BLaER1 treated with 17β-estradiol and CSF1 and Interleukin-3, amounts not matched to agents 10 nM and 100 nM (cell line): ENCODE data around the gene ELP5.

Experiments used
- H3K27ac ChIP-seq, 11 experiments: shearing (Covaris generic); formaldehyde crosslinking; 2 replicates each; pipeline ENCODE4 v1.8.1; 2022
- H3K27me3 ChIP-seq, 11 experiments: shearing (Covaris generic); formaldehyde crosslinking; 2 replicates each; pipeline ENCODE4 v1.8.1; 2022
- H3K36me3 ChIP-seq, 11 experiments: shearing (Covaris generic); formaldehyde crosslinking; 2 replicates each; pipeline ENCODE4 v1.8.1; 2022
- H3K4me1 ChIP-seq, 10 experiments: shearing (Covaris generic); formaldehyde crosslinking; 2 replicates each; pipeline ENCODE4 v1.8.1; 2022
- H3K4me2 ChIP-seq, 11 experiments: shearing (Covaris generic); formaldehyde crosslinking; 2 replicates each; pipeline ENCODE4 v1.8.1; 2022
- H3K4me3 ChIP-seq, 10 experiments: shearing (Covaris generic); formaldehyde crosslinking; 2 replicates each; pipeline ENCODE4 v1.8.1; 2022
- H3K9ac ChIP-seq, 11 experiments: shearing (Covaris generic); formaldehyde crosslinking; 2 replicates each; pipeline ENCODE4 v1.8.1; 2022
- H3K9me3 ChIP-seq, 11 experiments: shearing (Covaris generic); formaldehyde crosslinking; replicated peaks in 1 of 11; 2 replicates each; pipeline ENCODE4 v1.8.1; 2022
- H4K20me1 ChIP-seq, 11 experiments: shearing (Covaris generic); formaldehyde crosslinking; 2 replicates each; pipeline ENCODE4 v1.8.1; 2022
- Cebpa-rat ChIP-seq, 11 experiments: shearing (Covaris generic); IDR thresholded peaks; 2 replicates each; pipeline ENCODE4 v1.8.1; 2022

Gene ELP5

GRCh38 chr17:7294614-7295153 lies 42.7 kb downstream of the ELP5 start, which contains the start of gene YBX2:
TSS of gene YBX2 (minus strand) at chr17:7294639. CDS start at chr17:7294500, 139 bp downstream.
- peak within 1 kb of the TSS; percentile 76 to 90 (median 82) for H3K4me2 ChIP-seq
- no peaks in the 10 kb centered on the region for H3K9me3 ChIP-seq
- TF ChIP-seq Cebpa-rat (IDR thresholded peaks at IDR 0.05) = no peak
- H3K27me3 ChIP-seq = peaks cover 51 to 75% (median 63%) of the 10 kb centered on the region in 11 experiments
- H3K9ac ChIP-seq = peak within 1 kb of the TSS in 2 of 11 experiments; percentile 42 to 59; a peak in 3 of 22 replicates
- peaks cover 15 to 41% (median 37%) of the 10 kb centered on the region in 10 experiments for H3K4me1 ChIP-seq
- H4K20me1 ChIP-seq = peaks cover 0 to 16% (median 0%) of the 10 kb centered on the region in 11 experiments; a peak in 3 of 22 replicates
- peak within 1 kb of the TSS; percentile 18 to 62 (median 44); a peak in 14 of 20 replicates for H3K4me3 ChIP-seq
- no peak within 1 kb of the TSS for H3K27ac ChIP-seq
- no peaks in the 10 kb centered on the region for H3K36me3 ChIP-seq

DNA sequence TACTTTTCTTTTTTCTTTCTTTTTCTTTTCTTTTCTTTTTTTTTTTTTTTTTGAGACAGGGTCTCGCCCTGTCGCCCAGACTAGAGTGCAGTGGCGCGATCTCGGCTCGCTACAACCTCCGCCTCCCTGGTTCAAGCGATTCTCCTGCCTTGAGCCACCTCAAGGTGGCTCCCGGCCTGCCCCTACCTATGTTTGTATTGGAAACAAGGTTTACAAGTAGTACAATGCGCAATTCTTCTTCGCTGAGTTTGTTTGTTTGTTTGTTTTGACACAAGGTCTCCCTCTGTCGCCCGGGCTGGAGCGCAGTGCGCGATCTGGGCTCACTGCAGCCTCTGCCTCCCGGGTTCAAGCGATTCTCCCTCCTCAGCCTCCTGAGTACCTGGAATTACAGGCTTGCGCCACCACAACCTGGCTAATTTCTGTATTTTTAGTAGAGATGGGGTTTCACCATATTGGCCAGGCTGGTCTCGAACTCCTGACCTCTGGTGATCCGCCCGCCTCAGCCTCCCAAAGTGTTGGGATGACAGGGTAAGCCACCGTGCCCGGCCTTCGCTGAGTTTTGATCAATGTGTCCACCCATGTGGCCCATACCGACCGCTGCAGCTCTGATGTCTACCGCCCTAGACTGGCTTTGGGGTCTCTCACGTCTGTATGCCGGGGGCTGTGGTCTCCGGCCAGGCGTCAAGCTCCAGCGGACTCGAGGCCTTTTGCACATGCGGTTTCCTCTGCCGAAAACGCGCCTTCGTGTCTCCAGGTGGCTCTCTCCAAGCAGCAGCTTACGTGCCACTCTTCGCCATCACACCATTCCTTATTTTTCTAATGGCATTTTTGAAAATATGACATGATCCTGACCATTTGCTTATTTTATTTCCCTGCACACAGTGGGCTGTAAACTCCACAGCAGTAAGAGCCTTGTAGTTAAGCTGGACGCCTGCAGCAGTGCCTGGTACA lies 43.5 kb downstream of the ELP5 start:
- Histone ChIP-seq H3K27me3 (peaks cover 51 to 69% (median 59%) of the 10 kb centered on the region in 11 experiments), H3K27ac (no peak overlapping the region), H3K4me1 (peaks cover 15 to 41% (median 37%) of the 10 kb centered on the region in 10 experiments), H3K4me2 (peak overlapping the region; percentile 76 to 90 (median 82)), H3K36me3 (no peaks in the 10 kb centered on the region), H4K20me1 (peaks cover 0 to 16% (median 0%) of the 10 kb centered on the region in 11 experiments; a peak in 3 of 22 replicates), H3K9ac (peak overlapping the region in 3 of 11 experiments; percentile 34 to 59 (median 35); a peak in 4 of 22 replicates), H3K9me3 (no peaks in the 10 kb centered on the region), H3K4me3 (peak overlapping the region in 9 of 10 experiments; percentile 18 to 62 (median 43); a peak in 10 of 20 replicates)
- TF ChIP-seq Cebpa-rat (IDR thresholded peaks at IDR 0.05) = no peak

DNA sequence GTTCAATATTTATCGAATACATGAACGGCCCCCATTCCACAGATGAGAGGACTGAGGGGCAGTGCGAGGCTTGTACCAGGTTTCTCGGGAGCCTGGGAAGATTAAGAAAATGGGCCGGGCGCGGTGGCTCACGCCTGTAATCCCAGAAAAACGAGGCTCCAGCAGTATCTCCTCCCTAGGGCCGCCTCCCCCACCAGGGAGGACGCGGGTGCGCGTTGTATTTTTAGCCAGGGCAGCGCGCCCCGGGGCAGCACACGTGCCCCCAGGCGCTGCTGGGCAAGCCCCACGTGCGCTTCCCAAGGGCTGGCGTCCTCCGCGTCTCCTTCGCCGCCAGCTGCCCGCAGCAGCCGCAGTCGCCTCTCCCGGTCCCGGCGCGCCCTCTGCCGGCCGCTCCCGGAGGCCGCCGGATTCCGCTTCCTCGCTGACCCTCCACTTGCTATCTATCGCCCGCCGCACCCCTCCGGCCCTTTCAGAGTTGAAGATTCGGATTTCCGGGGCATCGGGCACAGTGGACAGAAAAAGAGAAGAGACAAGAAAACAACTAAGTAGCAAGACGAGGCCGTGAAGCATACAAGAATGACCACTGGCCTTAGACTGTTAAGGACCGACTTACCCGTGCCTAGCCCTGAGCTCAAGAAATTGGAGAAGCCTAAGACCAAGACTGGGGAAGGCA lies 44.3 kb downstream of the ELP5 start:
- Histone ChIP-seq H3K36me3 (no peaks in the 10 kb centered on the region), H4K20me1 (peaks cover 0 to 16% (median 0%) of the 10 kb centered on the region in 11 experiments; a peak in 3 of 22 replicates), H3K4me1 (peaks cover 15 to 41% (median 37%) of the 10 kb centered on the region in 10 experiments), H3K27me3 (peaks cover 48 to 60% (median 52%) of the 10 kb centered on the region in 11 experiments), H3K4me2 (peak overlapping the region; percentile 74 to 90 (median 82)), H3K4me3 (peak overlapping the region in 1 of 10 experiments; percentile 37; a peak in 3 of 20 replicates), H3K9me3 (no peaks in the 10 kb centered on the region), H3K27ac (no peak overlapping the region), H3K9ac (peak overlapping the region in 5 of 11 experiments; percentile 33 to 52 (median 40); a peak in 7 of 22 replicates)
- TF ChIP-seq Cebpa-rat (IDR thresholded peaks at IDR 0.05) = no peak

DNA sequence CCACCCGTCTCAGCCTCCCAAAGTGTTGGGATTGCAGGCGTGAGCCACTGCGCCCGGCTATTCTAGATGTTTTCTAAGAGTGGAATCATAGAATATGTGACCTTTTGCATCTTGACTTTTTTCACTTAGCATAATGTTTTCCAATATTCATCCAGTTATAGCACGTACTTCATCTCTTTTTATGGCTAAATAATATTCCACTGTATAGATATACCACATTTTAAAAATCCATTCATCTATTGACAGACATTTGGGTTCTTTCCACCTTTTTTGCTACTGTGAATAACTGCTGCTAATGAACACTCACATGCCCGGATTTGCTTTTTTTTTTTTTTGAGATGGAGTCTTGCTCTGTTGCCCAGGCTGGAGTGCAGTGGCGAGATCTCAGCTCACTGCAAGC lies 52.2 kb downstream of the ELP5 start:
- Histone ChIP-seq H3K36me3 (peaks cover 0 to 7% (median 2%) of the 10 kb centered on the region in 11 experiments; a peak in 17 of 22 replicates), H3K27me3 (no peaks in the 10 kb centered on the region), H3K9ac (no peak overlapping the region), H4K20me1 (peaks cover 9 to 15% (median 11%) of the 10 kb centered on the region in 11 experiments), H3K27ac (no peak overlapping the region), H3K4me3 (no peak overlapping the region), H3K9me3 (no peaks in the 10 kb centered on the region; a peak in 1 of 22 replicates), H3K4me1 (peaks cover 9 to 13% (median 11%) of the 10 kb centered on the region in 10 experiments), H3K4me2 (no peak overlapping the region)
- TF ChIP-seq Cebpa-rat (IDR thresholded peaks at IDR 0.05) = no peak

GRCh38 chr17:7306911-7307685 lies 55.1 kb downstream of the ELP5 start, which contains the start of gene EIF5A:
TSS of gene EIF5A (plus strand) at chr17:7307628. CDS start at chr17:7309636, 2,008 bp downstream.
- Histone ChIP-seq H3K9ac (peak within 1 kb of the TSS; percentile 94 to 100 (median 98)), H3K36me3 (peaks cover 29 to 36% (median 31%) of the 10 kb centered on the region in 11 experiments), H3K9me3 (no peaks in the 10 kb centered on the region; a peak in 1 of 22 replicates), H3K4me2 (peak within 1 kb of the TSS; percentile 81 to 99 (median 94)), H4K20me1 (peaks cover 39 to 44% (median 41%) of the 10 kb centered on the region in 11 experiments), H3K4me3 (peak within 1 kb of the TSS; percentile 87 to 100 (median 93)), H3K27ac (peak within 1 kb of the TSS; percentile 93 to 99 (median 97)), H3K27me3 (no peaks in the 10 kb centered on the region), H3K4me1 (peaks cover 34 to 42% (median 38%) of the 10 kb centered on the region in 10 experiments)
- TF ChIP-seq Cebpa-rat (IDR thresholded peaks at IDR 0.05) = no peak

DNA sequence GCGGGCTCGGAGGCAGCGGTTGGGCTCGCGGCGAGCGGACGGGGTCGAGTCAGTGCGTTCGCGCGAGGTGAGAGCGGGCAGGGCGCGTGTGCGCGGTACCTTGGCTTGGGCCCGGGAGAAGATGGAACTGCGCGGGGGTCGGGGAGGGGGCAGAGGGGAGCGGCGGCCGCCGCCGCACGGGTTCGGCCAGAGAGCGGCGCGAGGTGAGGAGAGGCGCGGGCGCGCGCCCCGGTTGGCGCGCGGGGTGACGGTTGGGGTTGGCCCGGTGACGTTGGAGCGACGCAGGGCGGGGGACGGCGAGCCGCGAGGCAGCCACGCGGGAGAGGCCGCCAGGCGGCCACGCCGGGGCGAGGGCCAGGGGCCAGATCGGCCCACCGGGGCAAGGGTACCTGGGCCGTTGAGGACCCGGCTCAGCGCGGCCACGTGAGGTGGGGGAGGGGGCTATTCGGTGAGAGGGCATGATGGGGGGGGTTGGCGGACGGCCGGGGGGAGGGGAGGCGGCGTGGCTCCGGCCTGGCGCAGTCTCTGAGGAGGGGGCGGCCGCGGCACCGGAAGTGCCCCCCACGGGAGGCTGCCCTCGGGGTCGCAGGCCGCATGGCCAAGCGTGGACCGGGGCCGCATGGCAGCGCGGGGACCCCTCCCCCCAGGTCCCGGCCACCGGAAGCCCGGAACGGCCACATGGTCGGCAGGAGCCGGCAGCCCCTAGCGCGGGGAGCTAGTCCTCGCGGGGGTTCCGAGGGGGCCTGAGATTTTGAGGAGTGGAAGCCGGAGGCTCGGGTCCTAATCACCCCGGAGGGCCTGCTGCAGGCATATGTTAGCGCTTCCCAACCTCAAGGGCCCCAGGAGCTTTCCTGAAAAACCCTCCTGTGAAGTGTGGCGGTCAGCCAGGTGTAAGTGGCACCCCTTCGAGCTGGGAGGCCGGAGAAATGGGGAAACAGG lies 55.9 kb downstream of the ELP5 start:
- Histone ChIP-seq H3K4me1 (peaks cover 40 to 51% (median 46%) of the 10 kb centered on the region in 10 experiments), H3K36me3 (peaks cover 37 to 45% (median 39%) of the 10 kb centered on the region in 11 experiments), H3K4me3 (peak overlapping the region; percentile 87 to 100 (median 93)), H3K27me3 (no peaks in the 10 kb centered on the region), H3K9ac (peak overlapping the region; percentile 94 to 100 (median 98)), H3K9me3 (no peaks in the 10 kb centered on the region; a peak in 1 of 22 replicates), H3K4me2 (peak overlapping the region; percentile 81 to 99 (median 94)), H4K20me1 (peaks cover 47 to 53% (median 49%) of the 10 kb centered on the region in 11 experiments), H3K27ac (peak overlapping the region; percentile 93 to 99 (median 97))
- TF ChIP-seq Cebpa-rat (IDR thresholded peaks at IDR 0.05) = no peak
